ENCODE measurements around the gene SPATA13. TPM values are rescaled to one million over a fixed set of nuclear protein-coding genes. Genes with fewer than 3 reads are reported as not detected.
A peak's percentile ranks its signal among the peaks of the same experiment; 100 is the strongest.

The SPATA13 gene
- total and polyA plus RNA-seq, 2 donors from 2014 or later: 12.3 to 69.2 TPM

- intact Hi-C loops (cut with DNase I): loop anchor here (10.0 kb wide), 2 partner anchors 199 to 299 kb away; no protein-coding TSS in a partner anchor
- Histone ChIP-seq H3K4me1 (ENCODE audit: control insufficient read depth in 2 of 3, insufficient read depth in 2 of 3, low read depth in 1 of 3, low read length in 3 of 3) (peaks cover 0 to 12% (median 11%) of the 10 kb centered on the region in 3 donors), H3K27me3 (ENCODE audit: control insufficient read depth, insufficient read depth, low read length) (no peaks in the 10 kb centered on the region), H3K9me3 (ENCODE audit: control insufficient read depth in 2 of 3, insufficient read depth in 1 of 3, low read length in 3 of 3) (no peaks in the 10 kb centered on the region), H3K27ac (ENCODE audit: low read depth in 2 of 2, low read length in 2 of 2) (no peak overlapping the region), H3K36me3 (ENCODE audit: control insufficient read depth in 2 of 3, insufficient read depth in 3 of 3, low read length in 3 of 3) (peaks cover 0 to 6% (median 0%) of the 10 kb centered on the region in 3 donors), H3K4me3 (ENCODE audit: low read length in 3 of 3) (no peak overlapping the region), H3K9ac (ENCODE audit: low read length in 3 of 3) (no peak overlapping the region)
- DNase-seq (peak in 3 of 5 donors; percentile 7 to 85 (median 38)), FAIRE-seq (no peak)
- TF ChIP-seq, protein P1, sequence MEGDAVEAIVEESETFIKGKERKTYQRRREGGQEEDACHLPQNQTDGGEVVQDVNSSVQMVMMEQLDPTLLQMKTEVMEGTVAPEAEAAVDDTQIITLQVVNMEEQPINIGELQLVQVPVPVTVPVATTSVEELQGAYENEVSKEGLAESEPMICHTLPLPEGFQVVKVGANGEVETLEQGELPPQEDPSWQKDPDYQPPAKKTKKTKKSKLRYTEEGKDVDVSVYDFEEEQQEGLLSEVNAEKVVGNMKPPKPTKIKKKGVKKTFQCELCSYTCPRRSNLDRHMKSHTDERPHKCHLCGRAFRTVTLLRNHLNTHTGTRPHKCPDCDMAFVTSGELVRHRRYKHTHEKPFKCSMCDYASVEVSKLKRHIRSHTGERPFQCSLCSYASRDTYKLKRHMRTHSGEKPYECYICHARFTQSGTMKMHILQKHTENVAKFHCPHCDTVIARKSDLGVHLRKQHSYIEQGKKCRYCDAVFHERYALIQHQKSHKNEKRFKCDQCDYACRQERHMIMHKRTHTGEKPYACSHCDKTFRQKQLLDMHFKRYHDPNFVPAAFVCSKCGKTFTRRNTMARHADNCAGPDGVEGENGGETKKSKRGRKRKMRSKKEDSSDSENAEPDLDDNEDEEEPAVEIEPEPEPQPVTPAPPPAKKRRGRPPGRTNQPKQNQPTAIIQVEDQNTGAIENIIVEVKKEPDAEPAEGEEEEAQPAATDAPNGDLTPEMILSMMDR (IDR thresholded peaks at IDR 0.05; ENCODE audit: borderline replicate concordance, extremely low read depth, insufficient read depth): no peak
Measured at GRCh38 chr13:24223341-24224231, 63.1 kb downstream of the SPATA13 start.

DNA sequence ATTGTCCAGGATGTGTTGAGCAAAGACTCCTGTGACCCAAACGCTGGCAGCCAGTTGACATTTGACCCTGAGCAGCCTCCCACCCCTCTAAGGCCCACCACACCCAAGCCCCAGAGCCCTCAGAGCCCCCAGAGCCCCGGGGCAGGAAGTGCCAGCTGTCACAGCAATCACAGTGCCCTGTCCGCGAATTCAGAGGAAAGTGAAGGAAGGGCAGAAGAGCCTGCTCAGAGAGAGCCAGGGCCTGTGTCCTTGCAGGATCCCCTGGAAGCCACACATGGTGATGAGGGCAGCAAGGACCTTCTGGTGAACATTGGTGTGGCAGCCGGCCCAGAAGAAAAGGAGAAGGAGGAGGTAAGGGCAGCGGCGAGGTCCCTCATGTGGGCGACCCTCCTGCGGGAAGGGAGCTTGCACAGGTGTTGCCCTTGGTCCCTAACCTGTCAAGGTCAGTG is 63.7 kb downstream of the SPATA13 start:
- TF ChIP-seq, protein P1 (IDR thresholded peaks at IDR 0.05; ENCODE audit: borderline replicate concordance, extremely low read depth, insufficient read depth): no peak
- DNase-seq: no peak
- Histone ChIP-seq H3K9ac (ENCODE audit: low read length in 3 of 3) (no peak overlapping the region), H3K9me3 (ENCODE audit: control insufficient read depth in 2 of 3, insufficient read depth in 1 of 3, low read length in 3 of 3) (no peaks in the 10 kb centered on the region), H3K27me3 (ENCODE audit: control insufficient read depth, insufficient read depth, low read length) (no peaks in the 10 kb centered on the region), H3K27ac (ENCODE audit: low read depth in 2 of 2, low read length in 2 of 2) (peak overlapping the region in 1 of 2 donors; percentile 2), H3K36me3 (ENCODE audit: control insufficient read depth in 2 of 3, insufficient read depth in 3 of 3, low read length in 3 of 3) (peaks cover 0 to 6% (median 0%) of the 10 kb centered on the region in 3 donors), H3K4me1 (ENCODE audit: control insufficient read depth in 2 of 3, insufficient read depth in 2 of 3, low read depth in 1 of 3, low read length in 3 of 3) (peaks cover 0 to 13% (median 8%) of the 10 kb centered on the region in 3 donors), H3K4me3 (ENCODE audit: low read length in 3 of 3) (no peak overlapping the region)
- intact Hi-C loops (cut with DNase I): loop anchor here (10.0 kb wide), 2 partner anchors 199 to 299 kb away; no protein-coding TSS in a partner anchor
- no peak for FAIRE-seq

DNA sequence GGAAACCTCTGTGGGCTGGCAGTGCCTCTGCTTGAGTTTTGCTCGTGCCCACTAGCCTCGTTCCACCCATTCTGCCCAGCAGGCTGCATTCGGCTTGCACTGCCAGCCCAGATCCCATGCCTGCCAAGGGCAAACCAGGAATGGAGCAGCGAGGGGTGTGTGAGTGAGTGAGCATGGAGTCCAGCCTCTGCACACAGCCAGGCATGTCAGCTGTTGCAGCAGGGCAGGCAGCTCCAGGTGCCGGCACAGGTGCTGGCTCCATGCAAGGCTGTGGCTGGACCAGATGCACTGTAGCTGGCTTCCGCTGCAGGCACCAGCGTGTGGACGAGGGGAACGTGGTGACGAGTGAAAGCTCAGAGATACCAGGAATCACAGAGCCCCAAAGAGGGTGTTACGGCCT is 64.5 kb downstream of the SPATA13 start:
- H3K36me3 ChIP-seq (ENCODE audit: control insufficient read depth in 2 of 3, insufficient read depth in 3 of 3, low read length in 3 of 3): peaks cover 0 to 6% (median 0%) of the 10 kb centered on the region in 3 donors
- peaks cover 0 to 8% (median 8%) of the 10 kb centered on the region in 3 donors for H3K4me1 ChIP-seq (ENCODE audit: control insufficient read depth in 2 of 3, insufficient read depth in 2 of 3, low read depth in 1 of 3, low read length in 3 of 3)
- intact Hi-C loops (cut with DNase I): loop anchor here (10.0 kb wide), 2 partner anchors 200 to 300 kb away; no protein-coding TSS in a partner anchor
- no peak overlapping the region for H3K9ac ChIP-seq (ENCODE audit: low read length in 3 of 3)
- no peaks in the 10 kb centered on the region for H3K9me3 ChIP-seq (ENCODE audit: control insufficient read depth in 2 of 3, insufficient read depth in 1 of 3, low read length in 3 of 3)
- FAIRE-seq: no peak
- H3K27me3 ChIP-seq (ENCODE audit: control insufficient read depth, insufficient read depth, low read length): no peaks in the 10 kb centered on the region
- TF ChIP-seq, protein P1 (IDR thresholded peaks at IDR 0.05; ENCODE audit: borderline replicate concordance, extremely low read depth, insufficient read depth): no peak
- no peak for DNase-seq
- no peak overlapping the region for H3K4me3 ChIP-seq (ENCODE audit: low read length in 3 of 3)
- H3K27ac ChIP-seq (ENCODE audit: low read depth in 2 of 2, low read length in 2 of 2): peak overlapping the region in 1 of 2 donors; percentile 27

All from kidney (tissue), 14 donors.